Thoracic aorta (tissue), 2 donors: ENCODE data around the gene C15orf40. TPM values are rescaled to one million over a fixed set of nuclear protein-coding genes. Genes with fewer than 3 reads are reported as not detected.

Experiments used
- ATAC-seq: fragments of 150-250 bp; one replicate; pipeline ENCODE4 v1.8.0; 2017; ENCODE audit warnings: low read depth; ENCODE audit not compliant: insufficient number of reproducible peaks, low FRiP score
- DNase-seq: peaks from one replicate; pipeline ENCODE4 v3.0.0-alpha.2; 2020; ENCODE audit warnings: low spot score
- H3K27ac ChIP-seq, 2 donors: fragments of 200-600 bp; sonication (generic); 1 replicate in 1 of 2; 2 replicates in 1 of 2; pipeline ENCODE4 v1.5.1; 2016; ENCODE audit warnings: mild to moderate bottlenecking in 2 of 2, moderate library complexity in 2 of 2
- H3K27me3 ChIP-seq: fragments of 200-600 bp; sonication (generic); replicated peaks from 2 replicates; pipeline ENCODE4 v1.6.0; 2016; ENCODE audit warnings: mild to moderate bottlenecking; ENCODE audit not compliant: insufficient read depth
- H3K36me3 ChIP-seq: fragments of 200-600 bp; sonication (generic); one replicate; pipeline ENCODE4 v1.5.1; 2016
- H3K4me1 ChIP-seq, 2 donors: fragments of 200-600 bp; sonication (generic); 1 replicate in 1 of 2; 2 replicates in 1 of 2; pipeline versions ENCODE4 v1.5.1 to v1.6.0; 2016; ENCODE audit warnings: low read depth in 2 of 2, mild to moderate bottlenecking in 1 of 2; ENCODE audit not compliant: control insufficient read depth in 1 of 2
- H3K4me3 ChIP-seq: fragments of 200-600 bp; sonication (generic); 2 replicates; pipeline ENCODE4 v1.5.1; 2016; ENCODE audit warnings: mild to moderate bottlenecking
- H3K9me3 ChIP-seq: fragments of 200-600 bp; sonication (generic); 2 replicates; pipeline ENCODE4 v1.5.1; 2016
- CTCF ChIP-seq: fragments of 200-600 bp; sonication (generic); IDR thresholded peaks from one replicate; pipeline ENCODE4 v1.5.1; 2019; ENCODE audit warnings: antibody characterized with exemption
- total RNA-seq, 2 donors: library from RNA; depleted of rRNA; stranded (reverse); fragments of >200 nt; gene quantifications; one replicate each; pipeline versions ENCODE4 v1.1.0 to v1.2.3, GENCODE V29; 2016

C15orf40 gene
- total RNA-seq = 10 to 100 TPM; 10.2 to 16.7 TPM

GRCh38 chr15:83011271-83012075 lies at the start of gene C15orf40:
Gene C15orf40, minus strand, starts transcription at chr15:83011639. Its CDS starts 32 bp downstream, at chr15:83011607.
- ATAC-seq (peak; percentile 85), DNase-seq (peak; percentile 45)
- no peaks in the 10 kb centered on the region for H3K9me3 ChIP-seq
- peak within 1 kb of the TSS; percentile 69 to 81 for H3K27ac ChIP-seq
- no peaks in the 10 kb centered on the region for H3K27me3 ChIP-seq
- H3K4me3 ChIP-seq = peak within 1 kb of the TSS; percentile 95
- TF ChIP-seq CTCF = peak; percentile 60
- peaks cover 17% of the 10 kb centered on the region for H3K36me3 ChIP-seq
- peaks cover 17 to 29% of the 10 kb centered on the region in 2 donors for H3K4me1 ChIP-seq

- peaks cover 22 to 46% of the 10 kb centered on the region in 2 donors for H3K4me1 ChIP-seq
- no peaks in the 10 kb centered on the region for H3K27me3 ChIP-seq
- DNase-seq (no peak), ATAC-seq (no peak)
- no peak overlapping the region for H3K27ac ChIP-seq
- H3K36me3 ChIP-seq = peaks cover 16% of the 10 kb centered on the region
- no peak overlapping the region for H3K4me3 ChIP-seq
- TF ChIP-seq CTCF = no peak
- no peaks in the 10 kb centered on the region for H3K9me3 ChIP-seq
Observed at GRCh38 chr15:83057696-83058376, 46.4 kb upstream of the C15orf40 start.

DNA sequence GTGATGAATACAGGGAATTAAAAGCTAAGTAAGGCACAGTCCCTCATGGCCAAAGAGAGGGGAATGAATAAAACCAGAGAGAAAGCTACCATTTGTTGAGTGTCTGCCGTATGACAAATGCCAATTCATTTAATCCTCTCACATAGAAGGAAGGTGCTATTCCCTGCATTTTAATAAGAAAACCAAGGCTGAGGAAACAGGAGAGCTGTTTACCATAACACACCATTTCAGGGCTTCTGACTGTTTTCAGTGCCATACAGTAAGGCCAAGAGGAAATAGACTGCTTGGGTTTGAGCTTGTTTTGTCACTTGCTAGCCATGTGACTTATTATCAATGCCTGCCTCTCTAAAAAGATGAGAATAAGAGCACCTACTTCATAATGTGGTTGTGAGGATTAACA lies 45.6 kb upstream of the C15orf40 start:
- no peak for ATAC-seq
- no peak overlapping the region for H3K4me3 ChIP-seq
- H3K4me1 ChIP-seq = peaks cover 20 to 46% of the 10 kb centered on the region in 2 donors
- no peaks in the 10 kb centered on the region for H3K27me3 ChIP-seq
- no peaks in the 10 kb centered on the region for H3K9me3 ChIP-seq
- no peak for DNase-seq
- H3K36me3 ChIP-seq = peaks cover 16% of the 10 kb centered on the region
- no peak for TF ChIP-seq CTCF
- H3K27ac ChIP-seq = no peak overlapping the region

DNA sequence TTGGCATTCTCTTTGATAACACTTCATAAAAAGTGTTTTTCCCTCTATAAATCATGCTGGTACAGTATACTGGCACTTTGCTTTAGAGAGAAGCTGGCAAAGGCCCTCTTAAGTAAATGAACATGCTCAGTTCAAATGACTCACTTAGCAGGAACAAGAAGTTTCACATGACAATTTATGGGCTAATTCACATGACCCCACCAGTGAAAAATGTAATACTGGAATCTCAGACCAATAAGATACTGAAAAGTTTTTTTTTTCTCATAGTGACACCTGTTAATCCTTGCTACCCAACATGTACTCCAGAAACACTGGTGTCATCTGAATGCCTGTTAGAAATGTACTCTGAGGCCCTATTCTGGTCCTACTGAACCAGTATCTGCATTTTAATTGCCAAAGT lies 41.7 kb upstream of the C15orf40 start:
- TF ChIP-seq CTCF = no peak
- peaks cover 13 to 34% of the 10 kb centered on the region in 2 donors for H3K4me1 ChIP-seq
- H3K9me3 ChIP-seq = no peaks in the 10 kb centered on the region
- H3K36me3 ChIP-seq = peaks cover 21% of the 10 kb centered on the region
- DNase-seq = no peak
- ATAC-seq = peak; percentile 69
- no peak overlapping the region for H3K4me3 ChIP-seq
- H3K27ac ChIP-seq = peak overlapping the region; percentile 7 to 49
- no peaks in the 10 kb centered on the region for H3K27me3 ChIP-seq

DNA sequence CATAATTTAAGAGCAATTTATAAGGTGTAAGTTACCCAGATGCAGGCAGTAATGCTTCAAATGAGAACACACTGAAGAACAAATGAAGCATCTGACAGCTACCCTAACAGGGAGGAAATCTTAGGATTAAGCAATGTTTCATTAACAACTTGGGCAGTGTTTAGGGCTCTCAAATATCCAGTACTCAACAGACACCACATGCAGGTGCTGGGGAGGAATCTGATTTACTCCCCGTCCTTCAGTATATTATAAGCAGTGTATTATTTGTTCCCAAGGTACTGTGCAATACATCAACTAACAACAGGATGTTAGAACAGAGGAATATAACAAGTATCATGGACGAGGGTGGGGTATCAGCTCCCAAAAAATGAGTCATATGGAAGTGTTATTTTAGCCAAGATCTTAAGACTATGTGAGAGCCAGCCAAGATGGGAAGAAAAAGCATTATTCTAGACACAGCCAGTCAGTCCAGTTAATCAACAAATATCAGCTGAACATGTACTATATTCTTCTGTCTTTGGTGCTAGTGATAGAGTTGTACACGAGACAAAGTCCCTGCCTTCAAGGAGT lies 35.2 kb upstream of the C15orf40 start:
- no peak for DNase-seq
- TF ChIP-seq CTCF = no peak
- ATAC-seq = no peak
- Histone ChIP-seq H3K4me3 (no peak overlapping the region), H3K27me3 (no peaks in the 10 kb centered on the region), H3K4me1 (peaks cover 8 to 10% of the 10 kb centered on the region in 2 donors), H3K9me3 (no peaks in the 10 kb centered on the region), H3K36me3 (peaks cover 13% of the 10 kb centered on the region), H3K27ac (peak overlapping the region in 1 of 2 donors; percentile 30)
